ENCODE measurements around the gene DLX2.

The DLX2 gene

DNA sequence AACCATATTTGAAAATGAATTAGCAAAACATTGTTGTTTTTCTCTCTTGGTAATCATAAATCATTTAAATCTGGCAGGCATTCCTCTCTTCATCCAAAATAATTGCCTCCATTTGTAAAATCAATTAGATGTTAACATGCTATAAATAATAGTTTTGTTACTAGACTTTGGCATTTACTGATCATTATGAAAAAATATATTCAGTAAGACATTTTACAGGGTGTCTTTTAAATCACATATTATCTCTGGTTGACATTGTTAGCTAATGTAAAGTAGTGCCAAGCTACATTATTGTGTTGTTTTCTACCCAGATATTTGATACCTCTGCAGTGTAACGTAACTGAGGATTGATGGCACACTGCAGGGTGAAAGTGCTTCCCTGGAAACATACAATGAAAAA is 49.2 kb downstream of the DLX2 start:
- TF ChIP-seq, protein P1, sequence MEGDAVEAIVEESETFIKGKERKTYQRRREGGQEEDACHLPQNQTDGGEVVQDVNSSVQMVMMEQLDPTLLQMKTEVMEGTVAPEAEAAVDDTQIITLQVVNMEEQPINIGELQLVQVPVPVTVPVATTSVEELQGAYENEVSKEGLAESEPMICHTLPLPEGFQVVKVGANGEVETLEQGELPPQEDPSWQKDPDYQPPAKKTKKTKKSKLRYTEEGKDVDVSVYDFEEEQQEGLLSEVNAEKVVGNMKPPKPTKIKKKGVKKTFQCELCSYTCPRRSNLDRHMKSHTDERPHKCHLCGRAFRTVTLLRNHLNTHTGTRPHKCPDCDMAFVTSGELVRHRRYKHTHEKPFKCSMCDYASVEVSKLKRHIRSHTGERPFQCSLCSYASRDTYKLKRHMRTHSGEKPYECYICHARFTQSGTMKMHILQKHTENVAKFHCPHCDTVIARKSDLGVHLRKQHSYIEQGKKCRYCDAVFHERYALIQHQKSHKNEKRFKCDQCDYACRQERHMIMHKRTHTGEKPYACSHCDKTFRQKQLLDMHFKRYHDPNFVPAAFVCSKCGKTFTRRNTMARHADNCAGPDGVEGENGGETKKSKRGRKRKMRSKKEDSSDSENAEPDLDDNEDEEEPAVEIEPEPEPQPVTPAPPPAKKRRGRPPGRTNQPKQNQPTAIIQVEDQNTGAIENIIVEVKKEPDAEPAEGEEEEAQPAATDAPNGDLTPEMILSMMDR (conservative IDR thresholded peaks at IDR 0.05; ENCODE audit: low read depth, low read length) = no peak
- no peak for DNase-seq (ENCODE audit: low read depth)
- H3K4me3 ChIP-seq (ENCODE audit: low read length) = no peak overlapping the region

DNA sequence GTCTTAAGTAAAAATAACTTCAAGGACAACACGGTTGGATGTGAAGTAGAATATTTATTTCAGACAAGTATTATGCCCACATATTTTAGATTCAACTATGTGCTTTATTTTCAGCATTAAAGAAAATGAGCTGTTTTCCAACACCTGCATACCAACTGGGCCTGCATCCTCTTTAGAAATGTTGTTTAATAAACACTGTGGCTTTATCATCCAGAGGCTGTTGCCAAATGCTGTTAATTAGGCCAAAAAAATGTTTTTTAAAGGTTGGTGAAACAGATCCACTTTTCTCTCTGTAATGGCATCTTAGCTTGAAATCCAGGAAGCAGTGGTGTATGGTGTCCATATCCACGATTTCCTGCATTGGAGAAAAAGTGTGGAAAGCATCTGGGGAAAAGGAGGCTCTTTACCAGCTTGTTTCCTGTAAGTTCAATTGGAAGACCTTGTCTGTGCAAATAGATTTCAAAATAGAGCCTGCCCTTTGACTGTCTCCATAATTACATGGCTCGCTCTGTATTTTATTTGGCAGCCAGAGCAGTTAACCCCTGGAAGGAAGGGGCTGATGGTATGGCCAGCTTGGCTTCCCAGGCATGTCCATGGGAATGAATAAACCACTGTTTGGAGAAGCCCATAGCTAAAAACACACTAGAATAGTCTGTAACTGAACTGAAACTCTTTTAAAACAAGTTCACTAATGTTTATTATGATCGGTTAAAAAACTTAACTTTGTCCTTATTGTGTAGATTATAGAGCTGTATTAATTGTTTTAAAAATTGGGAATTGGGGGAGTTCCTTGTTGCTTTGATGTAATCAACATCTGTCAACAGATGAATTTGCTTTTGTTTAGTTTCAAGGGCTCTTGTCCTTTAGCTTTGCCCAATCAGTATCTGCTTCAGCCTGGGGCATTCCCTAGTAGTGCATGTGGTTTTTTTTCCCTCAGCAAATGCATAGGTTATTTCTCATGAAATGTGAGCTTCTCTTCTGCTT is 50.4 kb downstream of the DLX2 start:
- TF ChIP-seq, protein P1 (conservative IDR thresholded peaks at IDR 0.05; ENCODE audit: low read depth, low read length) = no peak
- no peak for DNase-seq (ENCODE audit: low read depth)

DNA sequence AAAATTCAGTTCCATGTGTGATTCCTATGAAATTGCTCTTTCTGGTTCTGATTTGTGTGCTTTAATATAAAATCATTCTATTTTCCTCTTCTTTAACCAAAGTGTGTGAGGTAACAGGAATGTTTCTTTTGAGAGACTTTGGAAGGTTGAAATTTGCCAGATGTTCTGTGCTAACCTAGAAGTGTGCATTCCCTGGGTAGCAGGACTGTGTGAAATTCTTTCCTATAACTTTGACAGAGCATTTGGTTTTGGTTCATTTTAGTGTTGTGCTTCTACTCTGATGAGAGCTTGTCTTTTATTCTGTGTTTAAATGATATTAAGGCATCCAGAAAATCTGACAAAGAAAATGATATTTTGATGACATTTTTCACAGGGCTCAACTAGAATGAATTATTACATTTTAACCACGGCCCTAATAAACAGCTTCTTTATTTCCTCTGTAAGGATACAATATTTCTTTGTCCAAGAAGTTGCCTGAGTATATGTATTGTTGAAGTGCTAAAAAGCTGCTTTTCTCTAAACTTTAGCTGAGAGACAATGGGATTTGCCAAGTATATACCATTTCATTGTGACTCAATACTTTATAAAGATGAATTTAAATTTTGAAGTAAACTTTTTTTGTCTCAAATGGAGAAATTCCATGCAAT is 52.1 kb downstream of the DLX2 start:
- TF ChIP-seq, protein P1 (conservative IDR thresholded peaks at IDR 0.05; ENCODE audit: low read depth, low read length) = no peak
- no peak overlapping the region for H3K4me3 ChIP-seq (ENCODE audit: low read length)
- DNase-seq (ENCODE audit: low read depth) = no peak

More for the DNA sequence above, 50.4 kb downstream of the DLX2 start:
- no peak overlapping the region for H3K4me3 ChIP-seq (ENCODE audit: low read length)

DNA sequence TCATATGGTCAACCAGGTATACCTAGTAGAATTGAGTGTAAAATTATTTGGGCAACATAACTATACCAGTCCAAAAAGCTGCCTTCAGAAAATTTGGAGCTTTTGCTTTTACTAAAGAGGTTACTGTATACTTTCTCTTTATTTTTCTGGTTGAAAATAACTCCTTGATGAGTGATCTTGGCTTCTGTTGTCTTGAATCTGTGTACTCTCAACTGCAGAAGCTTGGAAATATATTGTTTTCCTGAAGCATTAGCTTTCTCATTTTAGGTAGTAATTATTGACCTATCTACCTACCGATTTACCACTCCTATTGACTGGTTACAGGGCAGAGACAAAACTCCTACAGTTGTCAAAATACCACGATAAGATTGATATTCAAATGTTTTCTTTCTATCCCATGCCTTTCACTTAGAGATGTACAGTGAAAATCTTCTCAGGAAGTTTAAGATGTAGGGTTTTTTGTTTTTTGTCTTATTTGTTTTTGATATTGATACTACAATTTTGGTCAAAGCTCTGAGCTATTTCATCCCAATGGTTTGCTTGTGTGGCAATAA is 53.1 kb downstream of the DLX2 start:
- TF ChIP-seq, protein P1 (conservative IDR thresholded peaks at IDR 0.05; ENCODE audit: low read depth, low read length) = no peak
- no peak for DNase-seq (ENCODE audit: low read depth)
- no peak overlapping the region for H3K4me3 ChIP-seq (ENCODE audit: low read length)
